ENCODE results near the gene CD86.

DNA sequence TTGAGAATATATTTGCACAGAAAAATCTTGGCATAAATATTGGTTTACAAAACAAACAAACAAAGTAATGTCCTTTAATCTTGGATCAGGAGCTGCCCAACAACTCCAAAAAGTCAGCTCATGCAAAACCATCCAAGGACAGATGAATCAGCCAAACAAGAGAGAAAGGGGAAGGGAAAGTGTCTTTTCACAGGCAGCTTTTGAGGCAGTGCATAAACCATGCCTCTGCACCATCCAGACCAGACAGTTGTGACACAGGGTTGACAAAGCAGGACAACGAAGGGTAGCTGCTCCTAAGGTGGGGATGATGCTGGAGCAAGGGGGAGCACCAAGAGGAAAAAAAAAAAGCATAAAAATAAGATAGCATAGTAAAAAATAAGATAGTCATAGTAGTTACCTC is 8.7 kb downstream of the CD86 start:
- TF ChIP-seq, protein P1, sequence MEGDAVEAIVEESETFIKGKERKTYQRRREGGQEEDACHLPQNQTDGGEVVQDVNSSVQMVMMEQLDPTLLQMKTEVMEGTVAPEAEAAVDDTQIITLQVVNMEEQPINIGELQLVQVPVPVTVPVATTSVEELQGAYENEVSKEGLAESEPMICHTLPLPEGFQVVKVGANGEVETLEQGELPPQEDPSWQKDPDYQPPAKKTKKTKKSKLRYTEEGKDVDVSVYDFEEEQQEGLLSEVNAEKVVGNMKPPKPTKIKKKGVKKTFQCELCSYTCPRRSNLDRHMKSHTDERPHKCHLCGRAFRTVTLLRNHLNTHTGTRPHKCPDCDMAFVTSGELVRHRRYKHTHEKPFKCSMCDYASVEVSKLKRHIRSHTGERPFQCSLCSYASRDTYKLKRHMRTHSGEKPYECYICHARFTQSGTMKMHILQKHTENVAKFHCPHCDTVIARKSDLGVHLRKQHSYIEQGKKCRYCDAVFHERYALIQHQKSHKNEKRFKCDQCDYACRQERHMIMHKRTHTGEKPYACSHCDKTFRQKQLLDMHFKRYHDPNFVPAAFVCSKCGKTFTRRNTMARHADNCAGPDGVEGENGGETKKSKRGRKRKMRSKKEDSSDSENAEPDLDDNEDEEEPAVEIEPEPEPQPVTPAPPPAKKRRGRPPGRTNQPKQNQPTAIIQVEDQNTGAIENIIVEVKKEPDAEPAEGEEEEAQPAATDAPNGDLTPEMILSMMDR (IDR thresholded peaks at IDR 0.05; ENCODE audit: low read depth, low read length, missing input control) = no peak
- TF ChIP-seq, protein P2, sequence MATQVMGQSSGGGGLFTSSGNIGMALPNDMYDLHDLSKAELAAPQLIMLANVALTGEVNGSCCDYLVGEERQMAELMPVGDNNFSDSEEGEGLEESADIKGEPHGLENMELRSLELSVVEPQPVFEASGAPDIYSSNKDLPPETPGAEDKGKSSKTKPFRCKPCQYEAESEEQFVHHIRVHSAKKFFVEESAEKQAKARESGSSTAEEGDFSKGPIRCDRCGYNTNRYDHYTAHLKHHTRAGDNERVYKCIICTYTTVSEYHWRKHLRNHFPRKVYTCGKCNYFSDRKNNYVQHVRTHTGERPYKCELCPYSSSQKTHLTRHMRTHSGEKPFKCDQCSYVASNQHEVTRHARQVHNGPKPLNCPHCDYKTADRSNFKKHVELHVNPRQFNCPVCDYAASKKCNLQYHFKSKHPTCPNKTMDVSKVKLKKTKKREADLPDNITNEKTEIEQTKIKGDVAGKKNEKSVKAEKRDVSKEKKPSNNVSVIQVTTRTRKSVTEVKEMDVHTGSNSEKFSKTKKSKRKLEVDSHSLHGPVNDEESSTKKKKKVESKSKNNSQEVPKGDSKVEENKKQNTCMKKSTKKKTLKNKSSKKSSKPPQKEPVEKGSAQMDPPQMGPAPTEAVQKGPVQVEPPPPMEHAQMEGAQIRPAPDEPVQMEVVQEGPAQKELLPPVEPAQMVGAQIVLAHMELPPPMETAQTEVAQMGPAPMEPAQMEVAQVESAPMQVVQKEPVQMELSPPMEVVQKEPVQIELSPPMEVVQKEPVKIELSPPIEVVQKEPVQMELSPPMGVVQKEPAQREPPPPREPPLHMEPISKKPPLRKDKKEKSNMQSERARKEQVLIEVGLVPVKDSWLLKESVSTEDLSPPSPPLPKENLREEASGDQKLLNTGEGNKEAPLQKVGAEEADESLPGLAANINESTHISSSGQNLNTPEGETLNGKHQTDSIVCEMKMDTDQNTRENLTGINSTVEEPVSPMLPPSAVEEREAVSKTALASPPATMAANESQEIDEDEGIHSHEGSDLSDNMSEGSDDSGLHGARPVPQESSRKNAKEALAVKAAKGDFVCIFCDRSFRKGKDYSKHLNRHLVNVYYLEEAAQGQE (IDR thresholded peaks at IDR 0.05) = no peak
- no peak for TF ChIP-seq TAF1 (conservative IDR thresholded peaks at IDR 0.05)
- TF ChIP-seq RAD21 (IDR thresholded peaks at IDR 0.05) = no peak
- TF ChIP-seq SP1 (IDR thresholded peaks at IDR 0.05) = no peak
- TF ChIP-seq YY1 (IDR thresholded peaks at IDR 0.05) = no peak
- TF ChIP-seq RXRA (IDR thresholded peaks at IDR 0.05) = no peak
- TF ChIP-seq, protein P3, sequence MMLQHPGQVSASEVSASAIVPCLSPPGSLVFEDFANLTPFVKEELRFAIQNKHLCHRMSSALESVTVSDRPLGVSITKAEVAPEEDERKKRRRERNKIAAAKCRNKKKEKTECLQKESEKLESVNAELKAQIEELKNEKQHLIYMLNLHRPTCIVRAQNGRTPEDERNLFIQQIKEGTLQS (IDR thresholded peaks at IDR 0.05) = no peak
- TF ChIP-seq, protein P4, sequence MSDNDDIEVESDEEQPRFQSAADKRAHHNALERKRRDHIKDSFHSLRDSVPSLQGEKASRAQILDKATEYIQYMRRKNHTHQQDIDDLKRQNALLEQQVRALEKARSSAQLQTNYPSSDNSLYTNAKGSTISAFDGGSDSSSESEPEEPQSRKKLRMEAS (IDR thresholded peaks at IDR 0.05) = no peak
- TF ChIP-seq GABPA (IDR thresholded peaks at IDR 0.05 in 1 of 2, conservative IDR thresholded peaks at IDR 0.05 in 1 of 2) = no peak
- TF ChIP-seq FOXA1 (IDR thresholded peaks at IDR 0.05) = no peak
- no peak for TF ChIP-seq NR2F2 (IDR thresholded peaks at IDR 0.05)
- no peak for TF ChIP-seq HNF4G (IDR thresholded peaks at IDR 0.05)

Data from liver (tissue), 3 donors.